Gastroesophageal sphincter (tissue), 3 donors: ENCODE data around the gene RMP24.

Experiments used
- EP300 ChIP-seq: sonication (generic); formaldehyde crosslinking; IDR thresholded peaks from one replicate; pipeline ENCODE4 v1.6.1; 2017; ENCODE audit warnings: antibody characterized with exemption, mild to moderate bottlenecking
- POLR2A ChIP-seq, 2 donors: fragments of 450-650 bp; IDR thresholded peaks; one replicate each; pipeline ENCODE4 v1.6.1; 2017; ENCODE audit warnings: antibody characterized with exemption in 2 of 2, mild to moderate bottlenecking in 2 of 2, moderate library complexity in 1 of 2
- POLR2AphosphoS5 ChIP-seq: sonication (generic); formaldehyde crosslinking; IDR thresholded peaks from one replicate; pipeline ENCODE4 v1.6.1; 2017; ENCODE audit warnings: antibody characterized with exemption
- TF ChIP-seq, protein P1 (sequence below), 4 experiments: fragments of 200-600 bp in 2 of 4; fragments of 450-650 bp in 2 of 4; sonication (generic) in 1 of 4; IDR thresholded peaks; one replicate each; pipeline ENCODE4 v1.5.1; 2017 to 2019; ENCODE audit warnings: antibody characterized with exemption in 4 of 4, mild to moderate bottlenecking in 2 of 4, moderate library complexity in 2 of 4

DNA sequence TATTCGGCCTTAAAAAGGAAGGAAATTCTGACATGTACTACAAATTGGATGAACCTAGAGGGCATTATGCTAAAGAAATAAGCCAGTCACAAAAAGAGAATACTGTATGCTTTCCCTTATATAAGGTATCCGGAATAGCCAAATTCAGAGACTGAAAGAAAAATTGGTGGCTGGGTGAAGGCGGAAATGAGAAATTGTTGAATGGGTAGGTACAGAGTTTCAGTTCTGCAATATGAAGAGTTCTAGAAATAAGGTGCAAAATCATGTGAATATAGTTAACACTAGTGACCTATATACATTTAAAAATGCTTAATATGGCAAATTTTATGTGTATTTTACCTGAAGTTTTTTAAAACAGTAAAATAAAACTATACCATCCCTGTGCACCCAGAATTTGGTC lies 43.1 kb downstream of the RMP24 start:
- TF ChIP-seq, protein P1, sequence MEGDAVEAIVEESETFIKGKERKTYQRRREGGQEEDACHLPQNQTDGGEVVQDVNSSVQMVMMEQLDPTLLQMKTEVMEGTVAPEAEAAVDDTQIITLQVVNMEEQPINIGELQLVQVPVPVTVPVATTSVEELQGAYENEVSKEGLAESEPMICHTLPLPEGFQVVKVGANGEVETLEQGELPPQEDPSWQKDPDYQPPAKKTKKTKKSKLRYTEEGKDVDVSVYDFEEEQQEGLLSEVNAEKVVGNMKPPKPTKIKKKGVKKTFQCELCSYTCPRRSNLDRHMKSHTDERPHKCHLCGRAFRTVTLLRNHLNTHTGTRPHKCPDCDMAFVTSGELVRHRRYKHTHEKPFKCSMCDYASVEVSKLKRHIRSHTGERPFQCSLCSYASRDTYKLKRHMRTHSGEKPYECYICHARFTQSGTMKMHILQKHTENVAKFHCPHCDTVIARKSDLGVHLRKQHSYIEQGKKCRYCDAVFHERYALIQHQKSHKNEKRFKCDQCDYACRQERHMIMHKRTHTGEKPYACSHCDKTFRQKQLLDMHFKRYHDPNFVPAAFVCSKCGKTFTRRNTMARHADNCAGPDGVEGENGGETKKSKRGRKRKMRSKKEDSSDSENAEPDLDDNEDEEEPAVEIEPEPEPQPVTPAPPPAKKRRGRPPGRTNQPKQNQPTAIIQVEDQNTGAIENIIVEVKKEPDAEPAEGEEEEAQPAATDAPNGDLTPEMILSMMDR (IDR thresholded peaks at IDR 0.05), result no peak
- TF ChIP-seq POLR2A (IDR thresholded peaks at IDR 0.05), result no peak
- no peak for TF ChIP-seq EP300
- no peak for TF ChIP-seq POLR2AphosphoS5
